Activated naive CD8-positive, alpha-beta T cell treated with anti-CD3 and anti-CD28 coated beads, Interleukin-2, amount 10 ng/mL, durations not matched to agents 7 days and 5 days (primary cell): ENCODE results near the gene FAT2. TPM values are rescaled to one million over a fixed set of nuclear protein-coding genes. Genes with fewer than 3 reads are reported as not detected.

ENCODE experiments used
- ATAC-seq: fragments of 150-1000 bp; cut with Tn5 transposase; one replicate; pipeline ENCODE4 v1.10.0; 2021; ENCODE audit warnings: low read depth, moderate library complexity
- POLR2A ChIA-PET: fragments of 350-600 bp; sonication (Branson Sonifier 250); formaldehyde crosslinking; loops from one replicate; lab custom pipeline; 2021; ENCODE audit warnings: antibody characterized with exemption; lab: Charles Lee
- DNase-seq: peaks from one replicate; pipeline ENCODE4 v3.0.0; 2021
- H3K27ac Mint-ChIP-seq: one replicate; pipeline ENCODE4 v1.8.0; 2022; ENCODE audit warnings: mild to moderate bottlenecking, mixed read lengths
- H3K27me3 Mint-ChIP-seq: one replicate; pipeline ENCODE4 v1.8.0; 2022; ENCODE audit warnings: mild to moderate bottlenecking, moderate library complexity, mixed read lengths
- H3K36me3 Mint-ChIP-seq: one replicate; pipeline ENCODE4 v1.8.0; 2021; ENCODE audit warnings: mild to moderate bottlenecking, mixed read lengths
- H3K4me1 Mint-ChIP-seq: one replicate; pipeline ENCODE4 v1.8.0; 2021; ENCODE audit warnings: mixed read lengths
- H3K4me3 Mint-ChIP-seq: one replicate; pipeline ENCODE4 v1.8.0; 2022; ENCODE audit warnings: mild to moderate bottlenecking, moderate library complexity, mixed read lengths
- H3K9me3 Mint-ChIP-seq: one replicate; pipeline ENCODE4 v1.8.0; 2021; ENCODE audit warnings: mixed read lengths
- total RNA-seq, 2 experiments: library from RNA; stranded (reverse); gene quantifications; one replicate each; pipeline ENCODE4 v1.2.3, GENCODE V29; 2021

Gene FAT2
- total RNA-seq, 2 experiments from 2014 or later, result not detected

DNA sequence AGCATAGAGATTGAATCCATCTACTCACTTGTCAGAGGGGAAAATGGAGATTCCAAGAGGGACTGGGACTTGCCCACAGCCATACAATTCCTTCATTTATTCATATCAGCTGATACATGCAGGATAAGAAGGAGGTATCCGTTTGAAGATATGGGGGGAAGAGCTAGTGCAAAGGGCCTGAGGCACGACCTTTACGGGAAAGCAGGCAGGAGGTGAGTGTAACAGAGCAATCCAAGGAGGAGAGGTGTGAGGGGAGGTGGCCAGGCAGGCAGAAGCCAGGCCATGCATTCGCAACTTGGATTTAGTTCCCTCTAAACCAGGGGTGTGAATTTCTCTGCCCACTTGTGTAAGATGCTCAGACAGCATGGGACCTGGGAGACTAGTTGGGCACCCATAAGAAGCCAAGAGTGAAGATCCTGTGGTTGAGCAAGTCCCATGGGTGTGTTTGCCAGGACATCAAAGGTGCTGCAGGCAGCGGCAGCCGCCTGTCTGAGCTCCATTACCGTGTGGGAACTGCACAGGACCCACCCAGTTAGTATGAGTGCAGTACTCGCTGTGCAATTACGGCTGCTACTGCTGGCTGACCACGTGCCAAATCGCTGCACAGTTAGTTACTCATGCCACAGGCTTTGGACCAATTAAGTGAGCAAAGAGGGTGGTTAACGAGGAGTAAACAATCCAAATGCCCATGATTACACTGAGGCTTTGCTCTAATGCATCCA, 31.4 kb upstream of the FAT2 start:
- ATAC-seq (no peak), DNase-seq (no peak)
- no peaks in the 10 kb centered on the region for H3K9me3 Mint-ChIP-seq
- H3K4me1 Mint-ChIP-seq, result no peaks in the 10 kb centered on the region
- no peak overlapping the region for H3K27ac Mint-ChIP-seq
- peaks cover 6% of the 10 kb centered on the region for H3K27me3 Mint-ChIP-seq
- no peaks in the 10 kb centered on the region for H3K36me3 Mint-ChIP-seq
- no peak overlapping the region for H3K4me3 Mint-ChIP-seq
- POLR2A ChIA-PET, result no interaction called here

DNA sequence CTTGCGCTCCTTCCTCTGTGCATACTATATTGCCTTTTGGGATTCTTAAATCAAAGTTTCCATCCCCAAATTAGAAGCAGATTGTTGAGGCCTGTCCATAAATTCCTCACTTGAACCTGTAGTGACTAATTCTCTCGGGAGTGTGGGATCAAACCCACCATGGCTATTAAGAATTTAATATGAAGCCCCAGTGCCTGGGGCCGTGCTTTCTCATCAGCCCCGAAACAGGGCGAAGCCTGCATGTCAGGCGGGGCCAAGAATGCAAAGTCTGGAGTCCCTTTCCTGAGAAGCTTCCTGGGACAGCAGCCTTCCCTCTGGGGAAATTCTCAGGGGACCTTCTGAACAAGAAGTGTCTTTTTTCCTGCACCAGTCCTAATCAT, 29.3 kb upstream of the FAT2 start:
- Mint-ChIP-seq H3K4me3 (no peak overlapping the region), H3K36me3 (no peaks in the 10 kb centered on the region), H3K4me1 (peaks cover under 1% of the 10 kb centered on the region), H3K27me3 (peaks cover 16% of the 10 kb centered on the region), H3K9me3 (no peaks in the 10 kb centered on the region), H3K27ac (no peak overlapping the region)
- POLR2A ChIA-PET, result no interaction called here
- DNase-seq (no peak), ATAC-seq (no peak)

DNA sequence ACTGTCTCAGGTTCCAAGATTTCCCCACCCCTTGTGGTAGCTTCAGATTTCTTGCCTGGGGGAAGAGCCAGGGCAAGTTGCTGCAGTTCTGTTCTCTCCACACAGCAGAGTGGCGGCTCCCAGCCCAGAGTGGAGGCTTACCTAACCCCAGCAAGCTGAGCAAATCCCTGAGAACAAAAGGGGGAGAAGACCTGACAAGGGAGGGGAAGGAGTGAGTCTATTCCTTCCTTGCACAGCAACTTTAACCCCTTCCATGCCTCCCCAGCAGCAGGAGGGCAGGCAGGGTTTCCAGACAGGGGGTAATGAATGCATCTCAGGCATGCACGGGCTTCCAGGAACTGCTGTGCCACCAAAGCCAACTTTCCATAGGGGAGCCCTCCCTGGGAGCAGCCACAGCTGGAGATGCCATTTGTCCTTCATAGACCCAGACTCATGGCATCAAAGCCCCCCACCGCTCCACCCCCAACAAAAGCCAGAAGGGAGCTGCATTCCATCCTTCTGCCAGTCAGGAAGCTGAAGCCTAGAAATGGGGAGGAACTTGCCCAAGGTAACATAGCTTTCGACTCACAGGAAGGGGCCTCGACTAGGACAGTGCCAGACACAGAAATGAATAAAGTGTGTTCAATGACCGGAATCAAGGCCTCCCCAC, 28.8 kb upstream of the FAT2 start:
- no peak for DNase-seq
- Mint-ChIP-seq H3K27ac (no peak overlapping the region), H3K36me3 (no peaks in the 10 kb centered on the region), H3K9me3 (no peaks in the 10 kb centered on the region), H3K27me3 (peaks cover 16% of the 10 kb centered on the region), H3K4me3 (no peak overlapping the region), H3K4me1 (peaks cover 3% of the 10 kb centered on the region)
- POLR2A ChIA-PET, result no interaction called here
- ATAC-seq, result no peak

DNA sequence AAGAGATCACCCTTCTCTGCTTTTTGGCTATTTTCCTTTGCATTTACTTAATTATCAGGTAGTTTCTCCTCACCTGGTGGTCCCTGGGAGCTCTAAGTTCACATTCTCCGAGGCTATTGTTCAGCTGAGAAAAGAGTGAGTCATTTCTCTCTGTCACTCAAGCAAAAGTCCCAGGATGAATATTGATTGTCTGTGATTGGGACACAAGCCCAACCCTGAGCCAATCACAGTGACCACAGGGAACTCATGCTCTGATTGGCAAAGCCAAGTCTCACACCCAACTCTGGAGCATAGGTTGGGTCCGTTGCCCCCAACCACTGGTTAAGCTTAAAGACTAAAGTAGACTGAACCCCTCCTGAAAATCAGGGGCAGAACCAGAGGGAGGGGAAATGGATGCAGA, 27.8 kb upstream of the FAT2 start:
- Mint-ChIP-seq H3K4me3 (no peak overlapping the region), H3K27ac (no peak overlapping the region), H3K9me3 (no peaks in the 10 kb centered on the region), H3K27me3 (peaks cover 16% of the 10 kb centered on the region), H3K36me3 (no peaks in the 10 kb centered on the region), H3K4me1 (peaks cover 3% of the 10 kb centered on the region)
- DNase-seq (no peak), ATAC-seq (no peak)
- POLR2A ChIA-PET, result no interaction called here

DNA sequence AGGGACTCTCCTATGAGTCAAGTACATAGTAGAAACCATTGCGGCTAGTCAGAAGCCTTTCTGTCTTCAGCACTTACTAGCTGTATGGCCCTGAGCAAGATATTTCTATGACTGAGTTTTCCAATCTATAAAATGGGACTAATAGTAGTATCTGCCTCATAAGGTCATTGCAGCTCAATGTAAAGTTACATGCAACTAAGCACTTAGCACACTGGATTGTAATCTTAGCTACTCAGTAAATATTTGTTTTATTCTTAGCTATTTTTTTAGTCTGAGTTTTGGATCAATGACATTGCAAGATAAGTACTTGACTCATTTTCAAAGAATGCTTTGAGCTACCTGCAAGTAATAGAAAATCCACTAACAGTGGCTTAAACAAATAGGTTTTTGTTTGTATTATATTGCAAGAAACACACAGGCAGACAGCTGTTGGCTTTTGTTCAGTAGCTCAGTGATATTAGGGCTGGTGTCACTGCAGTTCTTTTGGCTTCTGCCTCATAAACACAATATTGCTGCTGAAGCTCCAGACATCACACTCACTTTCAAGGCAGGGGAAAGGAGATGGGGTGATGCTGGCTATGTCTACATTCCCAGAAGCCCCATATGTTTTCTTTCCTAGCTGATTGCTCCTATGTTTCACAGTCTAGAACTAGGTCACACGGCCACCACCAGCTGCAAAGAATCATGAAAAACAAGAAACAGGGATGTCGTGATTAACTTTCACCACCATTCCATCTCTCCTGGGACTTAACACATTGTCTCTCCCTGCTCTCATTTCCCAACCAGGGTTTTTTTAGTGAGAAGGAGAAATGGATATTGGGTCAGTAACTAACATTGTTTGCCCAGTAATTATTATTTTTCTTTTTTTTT, 26.9 kb upstream of the FAT2 start:
- POLR2A ChIA-PET, result interaction anchor here (1.1 kb wide), 1 partner anchor 153 kb away, joined by 3 read pairs; no protein-coding TSS in a partner anchor
- H3K9me3 Mint-ChIP-seq, result no peaks in the 10 kb centered on the region
- H3K27ac Mint-ChIP-seq, result no peak overlapping the region
- H3K27me3 Mint-ChIP-seq, result peaks cover 16% of the 10 kb centered on the region
- peaks cover 10% of the 10 kb centered on the region for H3K4me1 Mint-ChIP-seq
- DNase-seq (no peak), ATAC-seq (no peak)
- no peak overlapping the region for H3K4me3 Mint-ChIP-seq
- no peaks in the 10 kb centered on the region for H3K36me3 Mint-ChIP-seq

DNA sequence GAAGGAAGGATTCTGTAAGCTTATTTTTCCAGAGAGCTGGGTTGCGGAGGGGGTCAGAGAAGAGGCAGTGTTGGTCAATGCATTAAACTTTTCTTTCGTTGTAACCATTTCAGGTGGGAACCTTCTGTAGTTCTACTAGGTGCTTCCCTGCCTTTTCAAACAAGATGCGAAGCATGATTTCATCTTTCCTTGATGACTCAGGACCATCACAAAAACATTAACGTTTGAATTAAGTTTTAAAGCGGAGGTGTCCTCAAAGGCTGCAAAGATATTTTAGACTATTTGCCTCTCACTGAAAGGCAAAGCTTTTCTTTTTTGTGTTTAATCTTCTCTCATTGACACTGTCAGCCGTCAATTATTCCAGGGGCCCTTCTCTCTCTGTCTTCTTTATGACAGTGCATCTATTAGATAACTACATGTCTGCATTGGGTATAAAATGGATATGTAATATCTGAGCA, 26.3 kb upstream of the FAT2 start:
- H3K27me3 Mint-ChIP-seq, result peaks cover 16% of the 10 kb centered on the region
- peaks cover 2% of the 10 kb centered on the region for H3K9me3 Mint-ChIP-seq
- H3K4me1 Mint-ChIP-seq, result peaks cover 17% of the 10 kb centered on the region
- POLR2A ChIA-PET, result interaction anchor here (1.1 kb wide), 1 partner anchor 154 kb away, joined by 3 read pairs; no protein-coding TSS in a partner anchor
- H3K4me3 Mint-ChIP-seq, result no peak overlapping the region
- no peak overlapping the region for H3K27ac Mint-ChIP-seq
- ATAC-seq (no peak), DNase-seq (no peak)
- peaks cover 1% of the 10 kb centered on the region for H3K36me3 Mint-ChIP-seq

DNA sequence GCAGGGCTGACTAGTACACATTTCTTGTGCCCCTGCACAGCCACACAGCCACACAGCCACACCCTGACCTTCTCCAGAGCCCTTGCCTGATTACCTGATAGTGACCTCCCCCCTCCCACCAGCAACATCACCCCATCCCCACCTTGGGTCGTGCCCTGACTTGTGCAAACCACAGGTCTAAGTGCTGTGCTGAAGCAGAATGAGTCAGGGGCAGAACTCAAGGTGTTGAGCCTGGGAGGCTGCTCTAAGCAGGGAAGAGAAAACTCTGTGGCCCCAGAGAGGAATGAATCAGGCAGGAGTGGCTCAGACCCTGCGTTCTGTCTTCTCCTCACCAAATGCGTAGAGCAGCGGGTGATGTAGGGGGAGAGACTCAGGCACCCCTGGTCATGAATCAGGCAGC, 24.3 kb upstream of the FAT2 start:
- Mint-ChIP-seq H3K27ac (no peak overlapping the region), H3K27me3 (peaks cover 18% of the 10 kb centered on the region), H3K4me1 (peaks cover 22% of the 10 kb centered on the region), H3K9me3 (peaks cover 3% of the 10 kb centered on the region), H3K36me3 (peaks cover 2% of the 10 kb centered on the region), H3K4me3 (no peak overlapping the region)
- ATAC-seq (no peak), DNase-seq (no peak)
- POLR2A ChIA-PET, result no interaction called here

DNA sequence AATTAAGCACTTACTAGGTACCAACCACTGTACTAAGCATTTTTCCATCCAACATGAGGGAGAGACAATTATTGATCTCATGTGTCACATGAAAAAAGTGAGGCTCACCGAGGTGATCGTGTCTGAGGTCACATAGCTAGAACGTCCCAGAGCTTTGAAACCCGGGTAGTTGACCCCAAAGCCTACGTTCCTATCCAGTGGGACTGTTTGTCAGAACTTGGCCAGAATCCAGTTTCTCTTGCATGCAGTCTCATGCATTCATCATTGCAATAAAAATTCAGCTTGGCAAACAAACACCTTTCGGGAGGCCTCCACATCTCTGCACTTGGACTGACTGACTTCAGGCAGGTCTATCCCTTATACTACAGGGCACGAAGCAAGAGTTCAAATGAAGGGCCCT, 23.4 kb upstream of the FAT2 start:
- POLR2A ChIA-PET, result interaction anchor here (0.5 to 1.1 kb wide), 2 partner anchors 43 to 59 kb away, joined by 3 read pairs; no protein-coding TSS in a partner anchor
- H3K4me1 Mint-ChIP-seq, result peaks cover 22% of the 10 kb centered on the region
- H3K27ac Mint-ChIP-seq, result no peak overlapping the region
- H3K9me3 Mint-ChIP-seq, result peaks cover 3% of the 10 kb centered on the region
- peaks cover 23% of the 10 kb centered on the region for H3K27me3 Mint-ChIP-seq
- H3K36me3 Mint-ChIP-seq, result peaks cover 2% of the 10 kb centered on the region
- ATAC-seq, result no peak
- no peak overlapping the region for H3K4me3 Mint-ChIP-seq
- no peak for DNase-seq

DNA sequence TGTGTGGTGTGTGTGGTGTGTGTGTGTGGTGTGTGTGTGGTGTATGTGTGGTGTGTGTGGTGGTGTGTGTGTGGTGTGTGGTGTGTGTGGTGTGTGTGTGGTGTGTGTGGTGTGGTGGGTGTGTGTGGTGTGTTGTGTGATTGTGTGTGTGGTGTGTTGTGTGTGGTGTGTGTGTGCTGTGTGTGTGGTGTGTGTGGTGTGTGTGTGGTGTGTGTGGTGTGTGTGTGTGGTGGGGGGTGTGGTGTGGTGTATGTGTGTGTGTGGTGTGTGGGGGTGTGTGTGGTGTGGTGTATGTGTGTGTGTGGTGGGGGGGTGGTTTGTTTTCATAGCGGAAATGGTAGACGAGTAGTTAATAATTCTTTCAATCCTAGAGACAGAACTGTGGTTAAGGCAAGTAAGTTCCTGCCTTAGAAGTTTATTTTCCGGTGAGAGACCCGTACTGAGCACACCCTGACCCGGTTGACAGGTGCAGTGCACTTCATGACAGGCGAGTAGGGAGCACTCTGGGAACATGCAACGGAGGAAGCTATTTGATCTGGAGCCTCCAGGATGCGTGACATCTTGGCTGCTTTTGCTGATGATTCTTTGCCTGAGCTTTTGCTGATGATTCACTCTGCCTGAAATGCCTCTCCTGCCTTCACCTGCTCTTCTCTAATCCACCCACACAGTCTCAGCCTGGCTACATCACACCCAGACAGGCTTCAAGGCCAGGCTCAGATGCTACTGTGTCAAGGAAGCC, 21.7 kb upstream of the FAT2 start:
- Mint-ChIP-seq H3K27ac (peak overlapping the region; percentile 89), H3K27me3 (peaks cover 29% of the 10 kb centered on the region), H3K36me3 (peaks cover 2% of the 10 kb centered on the region), H3K9me3 (peaks cover 3% of the 10 kb centered on the region), H3K4me1 (peaks cover 22% of the 10 kb centered on the region), H3K4me3 (peak overlapping the region; percentile 54)
- ATAC-seq (peak; percentile 88), DNase-seq (peak; percentile 42)
- POLR2A ChIA-PET, result interaction anchor here (0.7 to 1.0 kb wide), 2 partner anchors 913 to 1256 kb away, joined by 3 read pairs; no protein-coding TSS in a partner anchor

DNA sequence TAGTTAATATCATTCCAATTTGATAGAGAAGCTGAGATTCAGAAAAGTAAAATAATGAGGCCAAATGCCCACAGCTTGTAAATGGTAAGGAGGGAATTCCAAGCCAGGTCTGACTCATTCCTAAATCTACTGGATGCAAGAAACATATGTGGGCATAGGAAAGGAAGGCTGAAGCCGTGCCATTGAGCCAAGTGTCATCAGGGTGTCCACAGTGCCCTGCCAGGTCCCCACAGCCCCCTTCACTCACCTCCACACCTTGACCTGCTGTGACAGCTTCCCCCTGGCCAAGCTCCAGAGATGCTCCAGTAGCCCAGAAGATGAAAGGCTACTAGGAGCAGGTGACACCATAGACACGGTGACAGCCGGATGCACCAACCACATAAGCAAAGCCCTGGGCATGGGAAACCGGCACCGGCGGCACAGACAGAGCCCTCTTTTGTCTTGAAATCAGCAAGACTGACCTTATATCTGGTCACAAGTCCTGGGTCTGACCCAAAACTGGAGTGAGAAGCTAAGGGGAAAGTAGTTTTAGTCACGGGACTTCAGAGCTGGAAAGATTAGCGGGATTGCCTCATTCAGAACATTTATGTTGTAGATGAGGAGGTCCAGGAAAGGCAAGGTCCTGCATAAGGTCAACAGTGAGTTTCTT, 20.1 kb upstream of the FAT2 start:
- Mint-ChIP-seq H3K4me1 (peaks cover 22% of the 10 kb centered on the region), H3K4me3 (no peak overlapping the region), H3K27me3 (peaks cover 26% of the 10 kb centered on the region), H3K9me3 (peaks cover 3% of the 10 kb centered on the region), H3K27ac (no peak overlapping the region), H3K36me3 (peaks cover 2% of the 10 kb centered on the region)
- DNase-seq (no peak), ATAC-seq (no peak)
- POLR2A ChIA-PET, result interaction anchor here (0.7 kb wide), 1 partner anchor 138 kb away, joined by 3 read pairs; no protein-coding TSS in a partner anchor

DNA sequence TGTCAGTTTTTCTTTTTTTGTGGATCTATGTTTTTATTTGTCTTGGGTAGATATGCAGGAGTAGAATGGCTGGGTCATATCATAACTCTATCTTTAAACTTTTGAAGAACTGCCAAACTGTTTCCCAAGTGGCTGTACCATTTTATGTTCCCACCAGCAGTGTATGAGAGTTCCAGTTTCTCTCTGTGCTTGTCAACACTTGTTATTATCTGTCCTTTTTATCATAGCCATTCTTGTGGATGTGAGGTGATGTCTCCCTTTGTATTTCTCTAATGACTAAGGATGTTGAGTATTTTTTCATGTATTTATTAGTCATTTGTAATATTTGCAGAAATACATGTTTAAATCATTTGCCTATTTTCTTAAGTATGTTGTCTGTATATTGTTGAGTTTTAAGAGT, 17.4 kb upstream of the FAT2 start:
- Mint-ChIP-seq H3K4me1 (peaks cover 16% of the 10 kb centered on the region), H3K36me3 (peaks cover 2% of the 10 kb centered on the region), H3K27me3 (peaks cover 35% of the 10 kb centered on the region), H3K9me3 (peaks cover 3% of the 10 kb centered on the region), H3K27ac (no peak overlapping the region), H3K4me3 (no peak overlapping the region)
- DNase-seq (no peak), ATAC-seq (no peak)
- POLR2A ChIA-PET, result no interaction called here

DNA sequence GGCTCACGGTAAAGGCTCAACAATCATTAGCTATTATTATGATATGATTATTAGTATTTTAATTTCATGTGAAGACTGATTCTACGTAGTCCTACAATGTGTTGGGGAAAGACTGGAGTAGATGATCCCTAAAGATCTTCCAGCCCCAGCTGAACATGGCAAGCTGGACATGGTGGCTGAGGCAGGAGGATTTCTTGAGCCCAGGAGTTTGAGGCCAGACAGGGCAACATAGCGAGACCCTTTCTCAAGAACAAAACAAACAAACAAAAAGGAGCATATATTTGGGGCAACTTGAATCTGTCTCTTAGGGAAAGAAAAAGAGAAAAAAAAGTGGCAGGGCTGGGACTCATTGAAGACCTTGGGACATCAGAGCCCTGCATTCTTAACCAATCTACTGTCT, 16.2 kb upstream of the FAT2 start:
- no peak for ATAC-seq
- H3K36me3 Mint-ChIP-seq, result peaks cover under 1% of the 10 kb centered on the region
- no peak overlapping the region for H3K4me3 Mint-ChIP-seq
- peaks cover 37% of the 10 kb centered on the region for H3K27me3 Mint-ChIP-seq
- no peak overlapping the region for H3K27ac Mint-ChIP-seq
- no peak for DNase-seq
- no peaks in the 10 kb centered on the region for H3K9me3 Mint-ChIP-seq
- H3K4me1 Mint-ChIP-seq, result peaks cover 4% of the 10 kb centered on the region
- POLR2A ChIA-PET, result no interaction called here
